ENCODE data around the gene CDH20.

Gene CDH20

GRCh38 chr18:61475931-61476330 is 142.7 kb downstream of the CDH20 start:
- no peaks in the 10 kb centered on the region for H3K9me2 ChIP-seq (replicated peaks; ENCODE audit: insufficient read depth, low read length)
- no peak overlapping the region for H3K27ac ChIP-seq (ENCODE audit: low read depth, low read length)
- H4K20me1 ChIP-seq (ENCODE audit: low read depth, low read length): no peaks in the 10 kb centered on the region
- H3K4me3 ChIP-seq (ENCODE audit: insufficient read depth, low read length, poor library complexity, severe bottlenecking): no peak overlapping the region
- H2AFZ ChIP-seq (ENCODE audit: low read depth, low read length, severe bottlenecking): no peak overlapping the region
- TF ChIP-seq CTCF (IDR thresholded peaks at IDR 0.05; ENCODE audit: insufficient read depth, low read length, poor library complexity, severe bottlenecking) (no peak), EZH2phosphoT487 (conservative IDR thresholded peaks at IDR 0.05; ENCODE audit: low read length) (no peak)
- no peaks in the 10 kb centered on the region for H3F3A ChIP-seq (ENCODE audit: insufficient read depth)
- no peaks in the 10 kb centered on the region for H3K36me3 ChIP-seq (ENCODE audit: low read length)
- H3K9me3 ChIP-seq (ENCODE audit: insufficient read depth, low read length): no peaks in the 10 kb centered on the region
- no peak overlapping the region for H3K9ac ChIP-seq (ENCODE audit: low read length)
- no peak overlapping the region for H3K4me2 ChIP-seq (ENCODE audit: low read depth, low read length, poor library complexity, severe bottlenecking)
- no peaks in the 10 kb centered on the region for H3K79me2 ChIP-seq (ENCODE audit: insufficient read depth, low read length)
- no peaks in the 10 kb centered on the region for H3K27me3 ChIP-seq (ENCODE audit: low read length)

DNA sequence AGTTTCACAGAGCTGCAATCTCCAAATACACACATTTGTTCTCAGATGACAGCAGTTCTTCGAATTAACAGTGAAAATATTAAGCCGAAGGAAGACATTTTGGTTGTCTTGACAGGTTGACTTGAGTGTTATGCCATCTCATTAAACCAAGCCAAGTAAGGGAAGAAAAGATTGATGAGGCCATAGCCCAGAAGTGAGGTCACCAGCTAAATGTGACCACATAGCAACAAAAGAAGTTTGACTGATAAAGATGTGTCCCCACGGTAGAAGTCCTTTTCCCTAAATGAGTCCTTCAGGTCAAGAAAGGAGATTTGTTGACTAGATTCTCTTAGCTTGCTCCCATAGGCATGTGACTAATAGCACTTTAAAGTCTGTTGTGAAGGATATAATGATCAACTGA is 156.1 kb downstream of the CDH20 start:
- no peak for TF ChIP-seq EZH2phosphoT487 (conservative IDR thresholded peaks at IDR 0.05; ENCODE audit: low read length)
- no peak for TF ChIP-seq CTCF (IDR thresholded peaks at IDR 0.05; ENCODE audit: insufficient read depth, low read length, poor library complexity, severe bottlenecking)
- H3K27me3 ChIP-seq (ENCODE audit: low read length): no peaks in the 10 kb centered on the region
- H3K27ac ChIP-seq (ENCODE audit: low read depth, low read length): no peak overlapping the region

GRCh38 chr18:61496374-61496773 is 163.1 kb downstream of the CDH20 start:
- Histone ChIP-seq H3K9me3 (ENCODE audit: insufficient read depth, low read length) (no peaks in the 10 kb centered on the region), H3K36me3 (ENCODE audit: low read length) (no peaks in the 10 kb centered on the region), H3K4me3 (ENCODE audit: insufficient read depth, low read length, poor library complexity, severe bottlenecking) (no peak overlapping the region), H2AFZ (ENCODE audit: low read depth, low read length, severe bottlenecking) (no peak overlapping the region), H3K27ac (ENCODE audit: low read depth, low read length) (no peak overlapping the region), H3K27me3 (ENCODE audit: low read length) (no peaks in the 10 kb centered on the region), H3K4me2 (ENCODE audit: low read depth, low read length, poor library complexity, severe bottlenecking) (no peak overlapping the region), H3K9me2 (replicated peaks; ENCODE audit: insufficient read depth, low read length) (no peaks in the 10 kb centered on the region), H4K20me1 (ENCODE audit: low read depth, low read length) (no peaks in the 10 kb centered on the region), H3K79me2 (ENCODE audit: insufficient read depth, low read length) (no peaks in the 10 kb centered on the region), H3F3A (ENCODE audit: insufficient read depth) (no peaks in the 10 kb centered on the region), H3K9ac (ENCODE audit: low read length) (no peak overlapping the region)
- no peak for TF ChIP-seq EZH2phosphoT487 (conservative IDR thresholded peaks at IDR 0.05; ENCODE audit: low read length)
- no peak for TF ChIP-seq CTCF (IDR thresholded peaks at IDR 0.05; ENCODE audit: insufficient read depth, low read length, poor library complexity, severe bottlenecking)

More for the DNA sequence above, 156.1 kb downstream of the CDH20 start:
- Histone ChIP-seq H3K4me2 (ENCODE audit: low read depth, low read length, poor library complexity, severe bottlenecking) (no peak overlapping the region), H2AFZ (ENCODE audit: low read depth, low read length, severe bottlenecking) (no peak overlapping the region), H3K4me3 (ENCODE audit: insufficient read depth, low read length, poor library complexity, severe bottlenecking) (no peak overlapping the region), H3K9ac (ENCODE audit: low read length) (no peak overlapping the region), H3K79me2 (ENCODE audit: insufficient read depth, low read length) (no peaks in the 10 kb centered on the region), H4K20me1 (ENCODE audit: low read depth, low read length) (no peaks in the 10 kb centered on the region), H3K9me3 (ENCODE audit: insufficient read depth, low read length) (no peaks in the 10 kb centered on the region), H3F3A (ENCODE audit: insufficient read depth) (no peaks in the 10 kb centered on the region), H3K36me3 (ENCODE audit: low read length) (no peaks in the 10 kb centered on the region), H3K9me2 (replicated peaks; ENCODE audit: insufficient read depth, low read length) (no peaks in the 10 kb centered on the region)
